ENCODE results near the gene TSPOAP1.

The TSPOAP1 gene

DNA sequence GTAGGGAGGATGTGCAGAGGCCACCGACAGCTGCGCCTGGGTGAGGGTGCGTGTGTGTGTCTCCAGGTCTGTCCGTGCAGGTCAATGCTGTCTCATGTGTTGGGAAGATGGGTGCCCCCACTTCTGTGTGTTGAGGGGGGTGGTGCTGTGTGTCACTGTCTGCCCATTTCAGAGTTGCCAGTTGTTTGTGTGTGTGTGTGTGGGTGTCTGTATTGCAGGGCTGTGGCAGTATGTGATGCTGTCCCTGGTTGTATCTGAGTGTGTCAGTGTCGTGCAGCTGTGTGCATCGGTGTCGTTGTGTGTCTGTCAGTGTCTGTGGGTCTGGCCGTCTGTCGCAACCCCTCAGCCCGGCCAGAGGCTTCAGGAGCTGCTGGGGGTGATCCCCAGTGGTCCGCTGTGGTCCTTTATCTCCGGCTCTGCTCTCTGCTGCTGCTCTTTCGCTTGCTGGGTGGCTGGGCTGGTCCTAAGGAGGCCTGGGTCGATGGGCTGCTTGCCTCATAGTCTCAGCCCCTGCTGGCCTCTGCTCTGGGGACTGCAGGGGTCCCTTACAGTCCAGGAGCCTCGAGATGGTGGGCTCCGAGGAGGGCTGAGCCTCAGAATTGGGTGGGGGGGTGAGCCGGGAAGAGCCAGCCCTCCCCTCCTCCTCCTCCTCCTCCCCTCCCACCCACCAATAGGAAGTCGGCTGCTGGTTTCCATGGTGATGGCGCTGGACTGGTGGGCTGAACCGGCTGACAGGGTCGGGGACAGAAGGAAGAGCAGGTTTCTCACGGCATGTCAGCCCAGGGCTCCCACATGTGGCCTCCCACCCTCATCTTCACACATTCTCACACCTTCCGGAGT, at the start of gene TSPOAP1:
TSPOAP1 (minus strand) TSS at position 601 of the 840 bp plus-strand sequence. CDS start 875 bp downstream, outside the sequence.
- no peak within 1 kb of the TSS for H3K27ac ChIP-seq
- H3K4me3 ChIP-seq = no peak within 1 kb of the TSS
- H3K27me3 ChIP-seq = peaks cover 0 to 48% of the 10 kb centered on the region in 2 donors
- DNase-seq = no peak
- no peak for TF ChIP-seq CTCF (IDR thresholded peaks at IDR 0.05)
- intact Hi-C loops (cut with DNase I; ENCODE audit: low total_unique reads) = no loop called here
- no peaks in the 10 kb centered on the region for H3K36me3 ChIP-seq
- H3K4me1 ChIP-seq = peaks cover 0 to 23% (median 17%) of the 10 kb centered on the region in 4 donors
- no peaks in the 10 kb centered on the region for H3K9me3 ChIP-seq

GRCh38 chr17:58377661-58378060, 49.1 kb upstream of the TSPOAP1 start:
- Histone ChIP-seq H3K4me1 (no peaks in the 10 kb centered on the region), H3K27ac (no peak overlapping the region), H3K36me3 (no peaks in the 10 kb centered on the region), H3K9me3 (no peaks in the 10 kb centered on the region), H3K27me3 (no peaks in the 10 kb centered on the region), H3K4me3 (no peak overlapping the region)
- intact Hi-C loops (cut with DNase I; ENCODE audit: low total_unique reads) = no loop called here
- DNase-seq = no peak
- no peak for TF ChIP-seq CTCF (IDR thresholded peaks at IDR 0.05)

GRCh38 chr17:58377093-58377601, 48.6 kb upstream of the TSPOAP1 start:
- no peak for DNase-seq
- Histone ChIP-seq H3K9me3 (no peaks in the 10 kb centered on the region), H3K36me3 (no peaks in the 10 kb centered on the region), H3K4me3 (no peak overlapping the region), H3K27ac (no peak overlapping the region), H3K4me1 (no peaks in the 10 kb centered on the region), H3K27me3 (no peaks in the 10 kb centered on the region)
- no peak for TF ChIP-seq CTCF (IDR thresholded peaks at IDR 0.05)
- intact Hi-C loops (cut with DNase I; ENCODE audit: low total_unique reads) = no loop called here

DNA sequence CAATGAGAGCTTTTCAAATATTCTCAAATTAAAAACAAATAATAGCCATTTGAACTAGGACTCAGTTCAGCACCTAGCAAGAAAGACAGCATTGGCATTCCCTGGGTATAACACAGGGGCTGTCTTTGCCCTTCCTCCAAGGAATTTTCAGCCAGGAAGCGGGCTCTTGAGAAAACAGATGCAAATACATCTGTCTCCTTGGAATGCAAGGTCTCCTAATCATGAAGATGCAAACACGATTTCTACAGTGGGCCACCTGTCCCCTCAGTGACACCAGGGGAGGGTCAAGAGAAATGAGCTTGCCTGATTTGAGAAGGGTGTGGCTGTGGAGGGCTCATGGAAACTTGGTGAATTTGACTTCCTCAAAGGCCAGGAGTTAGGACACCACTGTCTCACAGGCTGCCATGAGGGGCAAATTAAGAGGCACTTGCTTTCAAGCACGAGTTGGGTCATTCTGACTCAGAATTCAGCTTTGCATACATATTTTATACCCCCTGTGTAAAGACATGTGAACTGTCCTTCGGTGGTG, 47.9 kb upstream of the TSPOAP1 start:
- no peak for DNase-seq
- intact Hi-C loops (cut with DNase I; ENCODE audit: low total_unique reads) = no loop called here
- Histone ChIP-seq H3K4me1 (no peaks in the 10 kb centered on the region), H3K36me3 (no peaks in the 10 kb centered on the region), H3K27me3 (no peaks in the 10 kb centered on the region), H3K27ac (no peak overlapping the region), H3K4me3 (no peak overlapping the region), H3K9me3 (no peaks in the 10 kb centered on the region)
- TF ChIP-seq CTCF (IDR thresholded peaks at IDR 0.05) = no peak

- TF ChIP-seq CTCF (IDR thresholded peaks at IDR 0.05) = no peak
- no peak overlapping the region for H3K27ac ChIP-seq
- no peaks in the 10 kb centered on the region for H3K4me1 ChIP-seq
- intact Hi-C loops (cut with DNase I; ENCODE audit: low total_unique reads) = no loop called here
- H3K9me3 ChIP-seq = no peaks in the 10 kb centered on the region
- no peak overlapping the region for H3K4me3 ChIP-seq
- H3K27me3 ChIP-seq = no peaks in the 10 kb centered on the region
- no peak for DNase-seq
- H3K36me3 ChIP-seq = no peaks in the 10 kb centered on the region
These were observed 47.2 kb upstream of the TSPOAP1 start for GRCh38 chr17:58375811-58376210.
